MG63 (cell line): ENCODE measurements around the gene CLDN1. TPM values are rescaled to one million over a fixed set of nuclear protein-coding genes. Genes with fewer than 3 reads are reported as not detected.
A peak's percentile ranks its signal among the peaks of the same experiment; 100 is the strongest.

Experiments used
- DNase-seq: peaks from one replicate; pipeline ENCODE4 v3.0.0-alpha.2; 2020
- H3K27me3 ChIP-seq: fragments of 250-450 bp; sonication (Bioruptor Pico); 2 replicates; pipeline ENCODE4 v1.5.1; 2020; ENCODE audit warnings: mild to moderate bottlenecking, moderate library complexity
- H3K36me3 ChIP-seq: fragments of 250-450 bp; sonication (Bioruptor Pico); 2 replicates; pipeline ENCODE4 v1.5.1; 2020; ENCODE audit warnings: mild to moderate bottlenecking, moderate library complexity
- H3K4me3 ChIP-seq: fragments of 250-450 bp; sonication (Bioruptor Pico); 2 replicates; pipeline ENCODE4 v1.5.1; 2020; ENCODE audit warnings: mild to moderate bottlenecking, moderate library complexity
- H3K9me3 ChIP-seq: fragments of 250-450 bp; sonication (Bioruptor Pico); 2 replicates; pipeline ENCODE4 v1.5.1; 2020; ENCODE audit warnings: mild to moderate bottlenecking, moderate library complexity
- total RNA-seq: library from RNA; depleted of rRNA; stranded (reverse); fragments of >200 nt; shearing (Covaris generic); gene quantifications from 2 replicates; pipeline ENCODE4 v1.2.3, GENCODE V29; 2014; ENCODE audit warnings: low replicate concordance

Gene CLDN1
- total RNA-seq, 1 experiment from 2014 or later, result 4.0 TPM

GRCh38 chr3:190308154-190308553 lies 14.1 kb downstream of the CLDN1 start:
- H3K36me3 ChIP-seq, result no peaks in the 10 kb centered on the region
- H3K27me3 ChIP-seq, result no peaks in the 10 kb centered on the region
- no peak overlapping the region for H3K4me3 ChIP-seq
- H3K9me3 ChIP-seq, result no peaks in the 10 kb centered on the region
- DNase-seq, result no peak

- no peak overlapping the region for H3K4me3 ChIP-seq
- H3K36me3 ChIP-seq, result no peaks in the 10 kb centered on the region
Observed at GRCh38 chr3:190307164-190307545, 15.1 kb downstream of the CLDN1 start.

GRCh38 chr3:190306513-190307163 lies 15.6 kb downstream of the CLDN1 start:
- no peak overlapping the region for H3K4me3 ChIP-seq
- H3K36me3 ChIP-seq, result no peaks in the 10 kb centered on the region
- H3K9me3 ChIP-seq, result no peaks in the 10 kb centered on the region
- no peak for DNase-seq
- H3K27me3 ChIP-seq, result no peaks in the 10 kb centered on the region

More at GRCh38 chr3:190307164-190307545, 15.1 kb downstream of the CLDN1 start:
- DNase-seq, result no peak
- H3K27me3 ChIP-seq, result no peaks in the 10 kb centered on the region
- H3K9me3 ChIP-seq, result no peaks in the 10 kb centered on the region

- H3K4me3 ChIP-seq, result no peak overlapping the region
- no peak for DNase-seq
- no peaks in the 10 kb centered on the region for H3K36me3 ChIP-seq
- no peaks in the 10 kb centered on the region for H3K9me3 ChIP-seq
- H3K27me3 ChIP-seq, result no peaks in the 10 kb centered on the region
Observed at GRCh38 chr3:190306026-190306425, 16.2 kb downstream of the CLDN1 start.

GRCh38 chr3:190305406-190305805 lies 16.8 kb downstream of the CLDN1 start:
- no peak for DNase-seq
- no peaks in the 10 kb centered on the region for H3K36me3 ChIP-seq

GRCh38 chr3:190303884-190304283 lies 18.4 kb downstream of the CLDN1 start:
- Histone ChIP-seq H3K27me3 (no peaks in the 10 kb centered on the region), H3K36me3 (no peaks in the 10 kb centered on the region), H3K9me3 (no peaks in the 10 kb centered on the region), H3K4me3 (no peak overlapping the region)
- DNase-seq, result no peak

More at GRCh38 chr3:190305406-190305805, 16.8 kb downstream of the CLDN1 start:
- Histone ChIP-seq H3K27me3 (no peaks in the 10 kb centered on the region), H3K9me3 (no peaks in the 10 kb centered on the region), H3K4me3 (no peak overlapping the region)

- DNase-seq, result no peak
- no peak overlapping the region for H3K4me3 ChIP-seq
Observed at GRCh38 chr3:190302212-190302867, 19.9 kb downstream of the CLDN1 start.

GRCh38 chr3:190301591-190301990 lies 20.7 kb downstream of the CLDN1 start:
- Histone ChIP-seq H3K9me3 (no peaks in the 10 kb centered on the region), H3K27me3 (no peaks in the 10 kb centered on the region), H3K4me3 (no peak overlapping the region), H3K36me3 (no peaks in the 10 kb centered on the region)
- DNase-seq, result no peak

More at GRCh38 chr3:190302212-190302867, 19.9 kb downstream of the CLDN1 start:
- H3K9me3 ChIP-seq, result no peaks in the 10 kb centered on the region
- no peaks in the 10 kb centered on the region for H3K36me3 ChIP-seq
- no peaks in the 10 kb centered on the region for H3K27me3 ChIP-seq

- DNase-seq, result no peak
- Histone ChIP-seq H3K4me3 (no peak overlapping the region), H3K9me3 (no peaks in the 10 kb centered on the region), H3K27me3 (no peaks in the 10 kb centered on the region), H3K36me3 (no peaks in the 10 kb centered on the region)
Observed at GRCh38 chr3:190299969-190300368, 22.3 kb downstream of the CLDN1 start.

GRCh38 chr3:190294030-190294429 lies 28.2 kb downstream of the CLDN1 start:
- no peaks in the 10 kb centered on the region for H3K9me3 ChIP-seq
- DNase-seq, result no peak
- H3K4me3 ChIP-seq, result no peak overlapping the region
- H3K36me3 ChIP-seq, result no peaks in the 10 kb centered on the region
- H3K27me3 ChIP-seq, result no peaks in the 10 kb centered on the region

GRCh38 chr3:190293621-190294020 lies 28.6 kb downstream of the CLDN1 start:
- H3K9me3 ChIP-seq, result no peaks in the 10 kb centered on the region
- H3K4me3 ChIP-seq, result no peak overlapping the region
- no peak for DNase-seq
- H3K36me3 ChIP-seq, result no peaks in the 10 kb centered on the region
- no peaks in the 10 kb centered on the region for H3K27me3 ChIP-seq

GRCh38 chr3:190291994-190292584 lies 30.2 kb downstream of the CLDN1 start:
- no peak for DNase-seq
- no peaks in the 10 kb centered on the region for H3K36me3 ChIP-seq
- H3K9me3 ChIP-seq, result no peaks in the 10 kb centered on the region
- H3K27me3 ChIP-seq, result no peaks in the 10 kb centered on the region
- H3K4me3 ChIP-seq, result no peak overlapping the region

- no peaks in the 10 kb centered on the region for H3K36me3 ChIP-seq
- no peaks in the 10 kb centered on the region for H3K27me3 ChIP-seq
- H3K4me3 ChIP-seq, result no peak overlapping the region
- peaks cover 8% of the 10 kb centered on the region; the same call in 1 of the 2 replicates for H3K9me3 ChIP-seq
- DNase-seq, result no peak
Observed at GRCh38 chr3:190289989-190290388, 32.3 kb downstream of the CLDN1 start.

GRCh38 chr3:190288836-190289235 lies 33.4 kb downstream of the CLDN1 start:
- no peak overlapping the region for H3K4me3 ChIP-seq
- DNase-seq, result peak; percentile 56
- no peaks in the 10 kb centered on the region for H3K36me3 ChIP-seq

GRCh38 chr3:190286014-190286413 lies 36.2 kb downstream of the CLDN1 start:
- Histone ChIP-seq H3K36me3 (no peaks in the 10 kb centered on the region), H3K9me3 (peaks cover 8% of the 10 kb centered on the region; the same call in 1 of the 2 replicates), H3K27me3 (no peaks in the 10 kb centered on the region), H3K4me3 (no peak overlapping the region)
- no peak for DNase-seq

More at GRCh38 chr3:190288836-190289235, 33.4 kb downstream of the CLDN1 start:
- Histone ChIP-seq H3K27me3 (no peaks in the 10 kb centered on the region), H3K9me3 (peaks cover 8% of the 10 kb centered on the region; the same call in 1 of the 2 replicates)

- peaks cover 12% of the 10 kb centered on the region for H3K9me3 ChIP-seq
- H3K27me3 ChIP-seq, result no peaks in the 10 kb centered on the region
- no peak overlapping the region for H3K4me3 ChIP-seq
- H3K36me3 ChIP-seq, result no peaks in the 10 kb centered on the region
- no peak for DNase-seq
Observed at GRCh38 chr3:190281308-190282051, 40.8 kb downstream of the CLDN1 start.

- Histone ChIP-seq H3K36me3 (no peaks in the 10 kb centered on the region), H3K9me3 (peaks cover 5% of the 10 kb centered on the region), H3K4me3 (no peak overlapping the region), H3K27me3 (no peaks in the 10 kb centered on the region)
- no peak for DNase-seq
Observed at GRCh38 chr3:190279690-190280089, 42.6 kb downstream of the CLDN1 start.
